Smooth muscle cell (in vitro differentiated cells): ENCODE results near the gene ATG13. TPM values are rescaled to one million over a fixed set of nuclear protein-coding genes. Genes with fewer than 3 reads are reported as not detected.

Source experiments
- DNase-seq: peaks from one replicate; lab custom pipeline; 2025; ENCODE audit not compliant: unreplicated experiment; lab: John Stamatoyannopoulos, UW
- H2AFZ ChIP-seq: fragments of 200-600 bp; sonication (generic); 2 replicates; pipeline ENCODE4 v1.6.0; 2016; ENCODE audit warnings: antibody characterized with exemption, low read depth, mild to moderate bottlenecking
- H3F3A ChIP-seq: fragments of 200-600 bp; sonication (generic); 2 replicates; pipeline ENCODE4 v1.6.0; 2017; ENCODE audit warnings: antibody characterized with exemption, low read depth
- H3K27ac ChIP-seq: fragments of 200-600 bp; sonication (generic); 2 replicates; pipeline ENCODE4 v1.5.1; 2016; ENCODE audit warnings: low read depth, mild to moderate bottlenecking
- H3K27me3 ChIP-seq: fragments of 200-600 bp; sonication (generic); 2 replicates; pipeline ENCODE4 v1.6.1; 2016; ENCODE audit warnings: low read depth, mild to moderate bottlenecking
- H3K36me3 ChIP-seq: fragments of 200-600 bp; sonication (generic); 2 replicates; pipeline ENCODE4 v1.5.1; 2016; ENCODE audit warnings: low read depth
- H3K4me1 ChIP-seq: fragments of 200-600 bp; sonication (generic); 2 replicates; pipeline ENCODE4 v1.5.1; 2016; ENCODE audit warnings: low read depth
- H3K4me2 ChIP-seq: fragments of 200-600 bp; sonication (generic); 2 replicates; pipeline ENCODE4 v1.6.0; 2016; ENCODE audit warnings: mild to moderate bottlenecking
- H3K4me3 ChIP-seq: fragments of 200-600 bp; sonication (generic); 2 replicates; pipeline ENCODE4 v1.5.1; 2016; ENCODE audit warnings: mild to moderate bottlenecking
- H3K79me2 ChIP-seq: fragments of 200-600 bp; sonication (generic); 2 replicates; pipeline ENCODE4 v1.6.0; 2016; ENCODE audit warnings: low read depth, mild to moderate bottlenecking
- H3K9ac ChIP-seq: fragments of 200-600 bp; sonication (generic); 2 replicates; pipeline ENCODE4 v1.6.0; 2016; ENCODE audit warnings: low read depth
- H3K9me3 ChIP-seq: fragments of 200-600 bp; sonication (generic); replicated peaks from 2 replicates; pipeline ENCODE4 v1.5.1; 2016; ENCODE audit warnings: low read depth
- H4K20me1 ChIP-seq: fragments of 200-600 bp; sonication (generic); 2 replicates; pipeline ENCODE4 v1.6.0; 2016; ENCODE audit warnings: low read depth
- WGBS: methylation state at CpG from one replicate; pipeline ENCODE4 v1.1.7; 2016; ENCODE audit warnings: low lambda C conversion rate; 5-methylcytosine and 5-hydroxymethylcytosine counted together
- polyA plus RNA-seq: library from polyadenylated mRNA; unstranded; fragments of >200 nt; fragmentation: Nextera tagmentation; extraction: Ambion mirVana; gene quantifications from 2 replicates; pipeline ENCODE4 v1.2.1, GENCODE V29; 2016
- total RNA-seq: library from RNA; depleted of rRNA; stranded (reverse); fragments of >200 nt; gene quantifications from 2 replicates; pipeline ENCODE4 v1.2.3, GENCODE V29; 2014
- TF ChIP-seq, protein P1 (sequence below): fragments of 200-600 bp; sonication (generic); IDR thresholded peaks from 2 replicates; pipeline ENCODE4 v1.5.1; 2017; ENCODE audit warnings: borderline replicate concordance, mild to moderate bottlenecking, antibody characterized with exemption; ENCODE audit not compliant: insufficient read depth, poor library complexity, severe bottlenecking

The ATG13 gene
- total and polyA plus RNA-seq, 2 experiments from 2014 or later, result 66.3 to 96.5 TPM

DNA sequence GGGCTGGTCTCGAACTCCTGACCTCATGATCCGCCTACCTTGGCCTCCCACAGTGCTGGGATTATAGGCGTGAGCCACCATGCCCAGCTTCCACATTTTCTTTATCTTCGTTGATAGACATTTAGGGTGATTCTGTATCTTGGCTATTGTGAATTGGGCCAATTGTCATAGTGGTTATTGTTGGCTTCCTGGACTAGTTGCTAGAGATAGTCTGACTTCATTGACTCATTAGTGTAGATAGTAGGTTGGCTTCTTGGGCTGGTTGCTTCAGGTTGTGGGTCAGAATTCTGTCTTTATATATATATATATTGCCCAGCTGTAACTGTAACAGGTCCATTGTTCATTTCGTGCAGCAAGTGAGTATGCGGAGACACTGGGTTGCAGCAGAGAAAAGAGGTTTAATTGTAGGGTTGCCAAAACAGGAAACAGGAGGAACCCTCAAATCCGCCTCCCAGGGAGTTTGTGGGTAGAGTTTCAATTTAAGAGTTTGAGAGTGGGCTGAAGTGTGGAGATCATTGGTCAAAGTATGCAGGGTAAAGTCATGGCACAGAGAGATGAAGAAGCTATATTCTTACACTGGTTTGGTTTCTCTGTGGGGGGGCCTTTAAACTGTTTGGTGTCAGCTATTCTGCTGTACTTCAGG lies 22.0 kb downstream of the ATG13 start:
- Histone ChIP-seq H3K27ac (no peak overlapping the region), H3K9me3 (no peaks in the 10 kb centered on the region), H3K4me3 (no peak overlapping the region), H3K4me1 (no peaks in the 10 kb centered on the region), H3K27me3 (no peaks in the 10 kb centered on the region), H3F3A (no peaks in the 10 kb centered on the region), H3K79me2 (peaks cover 50% of the 10 kb centered on the region), H2AFZ (no peak overlapping the region), H3K9ac (no peak overlapping the region), H3K36me3 (peaks cover 4% of the 10 kb centered on the region), H4K20me1 (peaks cover 30% of the 10 kb centered on the region), H3K4me2 (no peak overlapping the region)
- 96% methylated on average over 7 of the region's 7 CpGs for WGBS
- DNase-seq, result no peak
- TF ChIP-seq, protein P1, sequence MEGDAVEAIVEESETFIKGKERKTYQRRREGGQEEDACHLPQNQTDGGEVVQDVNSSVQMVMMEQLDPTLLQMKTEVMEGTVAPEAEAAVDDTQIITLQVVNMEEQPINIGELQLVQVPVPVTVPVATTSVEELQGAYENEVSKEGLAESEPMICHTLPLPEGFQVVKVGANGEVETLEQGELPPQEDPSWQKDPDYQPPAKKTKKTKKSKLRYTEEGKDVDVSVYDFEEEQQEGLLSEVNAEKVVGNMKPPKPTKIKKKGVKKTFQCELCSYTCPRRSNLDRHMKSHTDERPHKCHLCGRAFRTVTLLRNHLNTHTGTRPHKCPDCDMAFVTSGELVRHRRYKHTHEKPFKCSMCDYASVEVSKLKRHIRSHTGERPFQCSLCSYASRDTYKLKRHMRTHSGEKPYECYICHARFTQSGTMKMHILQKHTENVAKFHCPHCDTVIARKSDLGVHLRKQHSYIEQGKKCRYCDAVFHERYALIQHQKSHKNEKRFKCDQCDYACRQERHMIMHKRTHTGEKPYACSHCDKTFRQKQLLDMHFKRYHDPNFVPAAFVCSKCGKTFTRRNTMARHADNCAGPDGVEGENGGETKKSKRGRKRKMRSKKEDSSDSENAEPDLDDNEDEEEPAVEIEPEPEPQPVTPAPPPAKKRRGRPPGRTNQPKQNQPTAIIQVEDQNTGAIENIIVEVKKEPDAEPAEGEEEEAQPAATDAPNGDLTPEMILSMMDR, result no peak

DNA sequence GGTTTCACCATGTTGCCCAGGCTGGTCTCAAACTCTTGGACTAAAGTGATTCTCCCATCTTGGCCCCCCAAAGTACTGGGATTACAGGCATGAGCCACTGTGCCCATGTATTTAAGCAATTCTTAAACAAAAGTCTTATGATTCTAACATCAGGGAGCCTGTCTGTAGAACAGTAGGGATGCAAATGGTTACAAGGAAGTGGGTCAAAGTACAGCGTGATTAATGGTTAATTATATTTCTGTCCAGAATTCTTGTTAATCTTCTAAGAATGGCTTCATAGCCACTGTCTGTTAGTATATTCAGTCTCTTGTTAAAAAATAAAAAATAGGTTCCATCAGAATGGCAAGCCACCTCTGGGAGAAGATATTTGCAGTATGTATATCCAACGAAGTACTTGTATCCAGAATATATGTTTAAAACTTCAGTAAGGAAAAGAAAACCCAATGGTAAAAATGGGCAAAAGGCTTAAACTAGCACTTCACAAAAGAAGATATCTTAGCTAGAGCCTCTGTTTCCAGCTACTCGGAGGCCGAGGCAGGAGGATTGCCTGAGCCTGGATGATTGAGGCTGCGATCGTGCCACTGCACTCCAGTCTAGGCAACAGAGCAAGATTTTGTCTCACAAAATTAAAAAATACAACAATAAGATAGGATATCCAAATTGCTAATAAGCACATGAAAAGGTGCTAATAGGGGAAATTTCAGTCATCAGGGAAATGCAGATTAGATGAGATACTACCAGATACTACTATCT lies 22.9 kb downstream of the ATG13 start:
- no peaks in the 10 kb centered on the region for H3K27me3 ChIP-seq

DNA sequence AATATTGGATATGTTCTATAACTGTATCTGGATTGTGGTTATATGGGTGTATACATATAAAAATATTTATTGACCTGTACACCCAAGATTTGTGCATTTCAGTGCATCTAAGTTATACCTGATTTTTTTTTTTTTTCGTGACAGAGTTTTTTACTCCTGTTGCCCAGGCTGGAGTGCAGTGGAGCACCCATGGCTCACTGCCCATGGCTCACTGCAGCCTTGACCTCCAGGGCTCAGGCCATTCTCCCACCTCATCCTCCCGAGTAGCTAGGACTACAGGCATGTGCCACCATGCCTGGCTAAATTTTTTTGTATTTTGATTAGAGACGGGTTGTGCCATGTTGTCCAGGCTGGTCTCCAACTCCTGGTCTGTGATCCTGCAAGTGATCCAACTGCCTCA lies 24.3 kb downstream of the ATG13 start:
- Histone ChIP-seq H4K20me1 (peaks cover 24% of the 10 kb centered on the region), H2AFZ (no peak overlapping the region), H3K4me2 (no peak overlapping the region), H3K79me2 (peaks cover 41% of the 10 kb centered on the region), H3K9ac (no peak overlapping the region), H3K9me3 (no peaks in the 10 kb centered on the region), H3K36me3 (peaks cover 5% of the 10 kb centered on the region), H3K4me3 (no peak overlapping the region), H3K4me1 (no peaks in the 10 kb centered on the region), H3F3A (no peaks in the 10 kb centered on the region), H3K27me3 (no peaks in the 10 kb centered on the region), H3K27ac (no peak overlapping the region)
- 95% methylated on average over 3 of the region's 3 CpGs for WGBS
- TF ChIP-seq, protein P1, result no peak
- DNase-seq, result no peak

More for the DNA sequence above, 22.9 kb downstream of the ATG13 start:
- TF ChIP-seq, protein P1, result no peak
- Histone ChIP-seq H3K36me3 (peaks cover 4% of the 10 kb centered on the region), H2AFZ (no peak overlapping the region), H3K4me2 (no peak overlapping the region), H3K9ac (no peak overlapping the region), H3K4me3 (no peak overlapping the region), H3F3A (no peaks in the 10 kb centered on the region), H3K9me3 (no peaks in the 10 kb centered on the region), H3K4me1 (no peaks in the 10 kb centered on the region), H4K20me1 (peaks cover 27% of the 10 kb centered on the region), H3K27ac (no peak overlapping the region), H3K79me2 (peaks cover 48% of the 10 kb centered on the region)
- no peak for DNase-seq
- WGBS, result 98% methylated on average over 6 of the region's 6 CpGs
